Measurements from ENCODE around the gene HMGXB4. TPM values are rescaled to one million over a fixed set of nuclear protein-coding genes. Genes with fewer than 3 reads are reported as not detected.

Gene HMGXB4
- total and polyA plus RNA-seq, 9 of the 15 experiments (the other 6 are each of a cell fraction or from before 2014, with no cell fraction given) = 9.9 to 31.4 (median 24.8) TPM

- TF ChIP-seq REST (IDR thresholded peaks at IDR 0.05; ENCODE audit: borderline replicate concordance) (no peak), REST (CRISPR knock-in tag; IDR thresholded peaks at IDR 0.05; ENCODE audit: low read depth) (no peak)
Observed at GRCh38 chr22:35326854-35327562, 69.7 kb downstream of the HMGXB4 start (continued).
